BJ (cell line): ENCODE measurements around the gene CST4. TPM values are rescaled to one million over a fixed set of nuclear protein-coding genes. Genes with fewer than 3 reads are reported as not detected.

Source experiments
- CTCF ChIA-PET: fragments of 350-600 bp; formaldehyde crosslinking; extraction: SDS; loops from one replicate; lab custom pipeline; 2021; ENCODE audit warnings: antibody characterized with exemption, inconsistent platforms; lab: Yijun Ruan, JAX
- POLR2A ChIA-PET: fragments of 300-600 bp; sonication (Branson Sonifier 250); formaldehyde crosslinking; extraction: SDS; loops from one replicate; lab custom pipeline; 2021; ENCODE audit warnings: antibody characterized with exemption; lab: Charles Lee
- DNase-seq: peaks from one replicate; pipeline ENCODE4 v3.0.0-alpha.2; 2011; ENCODE audit warnings: low read depth
- H3K27me3 ChIP-seq: 2 replicates; pipeline ENCODE4 v1.6.0; 2011; ENCODE audit warnings: low read length; ENCODE audit not compliant: control insufficient read depth, insufficient read depth
- H3K36me3 ChIP-seq: 2 replicates; pipeline ENCODE4 v1.5.1; 2011; ENCODE audit warnings: low read length; ENCODE audit not compliant: control insufficient read depth, insufficient read depth
- H3K4me3 ChIP-seq: 2 replicates; pipeline ENCODE4 v1.5.1; 2011; ENCODE audit warnings: low read depth, mild to moderate bottlenecking, control low read depth, low read length
- CTCF ChIP-seq: IDR thresholded peaks from 2 replicates; pipeline ENCODE4 v1.5.1; 2011; ENCODE audit warnings: low read depth, mild to moderate bottlenecking, control low read depth, inconsistent platforms, low read length, moderate library complexity; ENCODE audit not compliant: insufficient read depth
- polyA plus RNA-seq: library from polyadenylated mRNA; depleted of rRNA; stranded (reverse); fragments of >200 nt; gene quantifications from 2 replicates; pipeline ENCODE4 v1.2.3, GENCODE V29; 2011

The CST4 gene
- polyA plus RNA-seq, 1 experiment, result not detected

GRCh38 chr20:23658989-23659609, 29.7 kb downstream of the CST4 start:
- POLR2A ChIA-PET, result no interaction called here
- CTCF ChIA-PET, result interaction anchor here (4.1 kb wide), 1 partner anchor 10 kb away, joined by 15 read pairs; no protein-coding TSS in a partner anchor

DNA sequence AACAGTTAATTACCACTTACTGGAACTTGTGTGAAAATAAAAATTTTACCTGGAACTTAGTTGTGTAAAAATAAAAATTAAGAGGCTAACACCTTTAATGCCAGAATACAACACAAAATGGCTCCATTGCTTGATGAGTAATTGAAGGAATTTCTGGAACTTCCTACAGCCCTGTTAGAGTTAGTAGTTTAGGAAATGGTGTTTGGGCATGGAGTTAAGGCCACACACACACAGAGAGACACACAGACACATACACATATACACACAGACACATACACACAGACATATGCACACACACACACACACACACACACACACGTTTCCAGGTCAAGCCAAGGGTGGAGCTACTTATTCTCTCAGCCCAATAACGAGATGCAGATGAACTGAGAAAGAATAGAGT, 30.5 kb downstream of the CST4 start:
- no peak for DNase-seq
- no peak for TF ChIP-seq CTCF
- H3K36me3 ChIP-seq, result no peaks in the 10 kb centered on the region
- ChIA-PET CTCF (interaction anchor here (4.1 kb wide), 1 partner anchor 10 kb away, joined by 15 read pairs; no protein-coding TSS in a partner anchor), POLR2A (no interaction called here)
- H3K27me3 ChIP-seq, result no peaks in the 10 kb centered on the region
- H3K4me3 ChIP-seq, result no peak overlapping the region

More at GRCh38 chr20:23658989-23659609, 29.7 kb downstream of the CST4 start:
- TF ChIP-seq CTCF, result no peak
- no peak overlapping the region for H3K4me3 ChIP-seq
- 0 out of 2 replicates have a peak, but pooled peaks cover 1% of the 10 kb centered on the region for H3K27me3 ChIP-seq
- H3K36me3 ChIP-seq, result no peaks in the 10 kb centered on the region
- no peak for DNase-seq

DNA sequence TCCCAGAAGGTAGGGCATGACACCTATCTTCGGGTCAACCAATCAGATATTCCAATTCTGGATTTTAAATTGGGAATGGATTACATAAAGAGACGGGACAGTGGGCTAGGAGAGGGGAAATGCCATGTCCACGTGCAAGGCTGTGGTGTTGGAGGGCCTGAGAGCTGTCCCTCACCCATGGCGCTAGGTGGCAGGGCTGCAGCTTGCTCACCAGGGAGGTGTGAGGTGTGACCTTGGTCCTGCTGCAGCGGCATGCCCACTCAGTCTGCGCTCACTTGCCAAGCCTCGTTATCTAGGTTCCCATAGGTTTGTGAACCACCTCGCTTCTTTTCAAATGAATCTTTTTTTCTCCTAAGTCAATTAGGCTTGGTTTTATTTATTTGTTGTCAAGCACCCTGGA, 31.6 kb downstream of the CST4 start:
- Histone ChIP-seq H3K36me3 (no peaks in the 10 kb centered on the region), H3K4me3 (no peak overlapping the region), H3K27me3 (no peaks in the 10 kb centered on the region)
- no peak for TF ChIP-seq CTCF
- ChIA-PET CTCF (interaction anchor here (1.0 to 4.1 kb wide), 3 partner anchors 10 to 12 kb away, joined by 3 to 15 read pairs (median 5); no protein-coding TSS in a partner anchor), POLR2A (no interaction called here)
- no peak for DNase-seq

DNA sequence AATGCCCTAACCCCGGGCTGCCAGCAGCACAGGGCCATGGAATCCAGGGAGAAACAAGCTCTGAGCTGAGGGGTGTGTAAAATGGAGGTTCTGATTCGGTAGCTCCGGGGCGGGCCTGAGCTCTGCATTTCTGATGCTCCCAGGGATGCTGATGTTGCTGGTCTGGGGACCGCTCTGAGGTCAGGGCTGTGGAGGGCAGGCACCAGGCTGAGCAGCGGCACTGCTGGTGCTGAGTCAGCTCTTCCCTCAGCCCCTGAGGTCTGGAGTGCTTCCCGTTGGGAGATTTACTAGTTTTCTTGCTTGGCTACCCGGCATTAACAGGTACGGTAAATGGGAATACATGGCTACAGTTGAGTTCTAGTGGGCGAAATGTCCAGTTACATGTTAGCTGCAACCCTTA, 32.5 kb downstream of the CST4 start:
- POLR2A ChIA-PET, result no interaction called here
- DNase-seq, result no peak
- Histone ChIP-seq H3K36me3 (no peaks in the 10 kb centered on the region), H3K27me3 (no peaks in the 10 kb centered on the region), H3K4me3 (no peak overlapping the region)
- CTCF ChIA-PET, result interaction anchor here (1.0 to 1.8 kb wide), 2 partner anchors 9 to 11 kb away, joined by 3 to 5 read pairs; no protein-coding TSS in a partner anchor
- TF ChIP-seq CTCF, result no peak

DNA sequence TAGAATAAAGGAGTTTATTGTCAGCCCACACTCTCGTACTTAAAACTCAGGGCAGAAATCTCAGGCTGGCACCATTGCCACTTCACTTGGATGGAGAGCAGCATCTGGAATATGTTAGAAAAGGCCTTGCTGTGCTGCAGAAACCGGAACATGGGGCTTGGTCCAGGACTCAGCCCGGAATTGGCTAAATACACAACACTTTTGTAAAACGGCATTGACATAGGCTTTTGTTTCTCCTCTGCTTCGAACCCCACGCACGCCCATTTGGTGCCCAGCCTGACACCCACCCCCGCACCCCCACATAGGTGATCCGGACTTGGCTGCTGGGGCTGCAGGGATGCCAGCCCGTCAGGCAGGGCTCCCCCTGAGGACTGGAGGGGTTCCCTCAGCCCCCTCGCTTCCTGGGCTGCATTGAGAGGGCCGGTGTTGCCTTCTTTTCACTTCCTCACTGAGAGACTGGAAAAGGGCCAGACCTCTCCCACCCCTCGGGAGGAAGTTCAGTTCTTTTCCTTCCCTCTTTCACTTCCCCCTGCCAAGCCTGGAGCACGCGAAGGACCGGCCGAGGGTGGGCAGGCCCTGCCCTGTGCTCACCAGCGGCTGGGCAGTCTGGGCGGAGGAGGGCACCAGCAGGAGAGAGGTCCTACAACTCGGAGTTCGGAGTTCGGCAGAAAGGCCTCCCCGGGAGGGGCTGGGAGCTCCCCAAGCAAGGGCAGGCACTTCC, 33.2 kb downstream of the CST4 start:
- no peaks in the 10 kb centered on the region for H3K27me3 ChIP-seq
- ChIA-PET CTCF (interaction anchor here (1.8 to 3.9 kb wide), 2 partner anchors 11 to 12 kb away, joined by 5 to 19 read pairs; no protein-coding TSS in a partner anchor), POLR2A (no interaction called here)
- no peak overlapping the region for H3K4me3 ChIP-seq
- H3K36me3 ChIP-seq, result no peaks in the 10 kb centered on the region
- no peak for DNase-seq
- no peak for TF ChIP-seq CTCF
